HG03045 (cell line): ENCODE measurements around the gene BUB3.

ENCODE experiments used
- ATAC-seq: cut with Tn5 transposase; IDR thresholded peaks from one replicate; pipeline ENCODE4 v1.9.1; 2021; ENCODE audit warnings: mild to moderate bottlenecking, moderate library complexity; ENCODE audit not compliant: unreplicated experiment

The BUB3 gene

GRCh38 chr10:123154092-123154710, at the start of gene BUB3:
Gene BUB3 (plus strand): TSS chr10:123154402. CDS start chr10:123154918, 516 bp downstream.
- ATAC-seq, result peak; percentile 93

GRCh38 chr10:123109466-123109865, 44.7 kb upstream of the BUB3 start:
- ATAC-seq, result no peak

GRCh38 chr10:123117644-123118417, 36.4 kb upstream of the BUB3 start:
- no peak for ATAC-seq

GRCh38 chr10:123119081-123119480, 35.1 kb upstream of the BUB3 start:
- ATAC-seq, result no peak

GRCh38 chr10:123126246-123126645, 28.0 kb upstream of the BUB3 start:
- no peak for ATAC-seq

GRCh38 chr10:123129618-123130271, 24.5 kb upstream of the BUB3 start:
- no peak for ATAC-seq

GRCh38 chr10:123132576-123133477, 21.4 kb upstream of the BUB3 start:
- ATAC-seq, result no peak

- no peak for ATAC-seq
Observed at GRCh38 chr10:123133541-123134342, 20.5 kb upstream of the BUB3 start.

- ATAC-seq, result no peak
Observed at GRCh38 chr10:123134343-123134914, 19.8 kb upstream of the BUB3 start.

GRCh38 chr10:123134915-123135414, 19.2 kb upstream of the BUB3 start:
- ATAC-seq, result no peak

GRCh38 chr10:123135415-123136141, 18.6 kb upstream of the BUB3 start, which contains the start of gene HMX3:
Gene HMX3 (plus strand): TSS chr10:123135970. CDS start chr10:123136051, 81 bp downstream.
- ATAC-seq, result no peak

- ATAC-seq, result no peak
Observed at GRCh38 chr10:123136221-123136805, 17.9 kb upstream of the BUB3 start.

GRCh38 chr10:123136806-123137642, 17.2 kb upstream of the BUB3 start:
- no peak for ATAC-seq

GRCh38 chr10:123139165-123139520, 15.1 kb upstream of the BUB3 start:
- no peak for ATAC-seq

- no peak for ATAC-seq
Observed at GRCh38 chr10:123139521-123140163, 14.6 kb upstream of the BUB3 start.

GRCh38 chr10:123140164-123140982, 13.8 kb upstream of the BUB3 start:
- ATAC-seq, result no peak
